Stimulated activated CD8-positive, alpha-beta memory T cell treated with anti-CD3 and anti-CD28 coated beads, Interleukin-2, amount 100 ng/mL, for 48 hours (primary cell): ENCODE measurements around the gene COX11.

ENCODE experiments used
- DNase-seq, 2 donors: peaks; one replicate each; pipeline ENCODE4 v3.0.0-alpha.2; 2020; ENCODE audit warnings: low read depth in 2 of 2

The COX11 gene

GRCh38 chr17:54967621-54968261 lies 713 bp downstream of the COX11 start:
- DNase-seq: no peak

- DNase-seq: no peak
Measured at GRCh38 chr17:54956791-54957190, 11.7 kb downstream of the COX11 start.

- DNase-seq: no peak
Measured at GRCh38 chr17:54951286-54951685, 17.2 kb downstream of the COX11 start.

GRCh38 chr17:54950116-54950515 lies 18.3 kb downstream of the COX11 start:
- no peak for DNase-seq

- peak in 1 of 2 donors; percentile 1 for DNase-seq
Measured at GRCh38 chr17:54948380-54948779, 20.1 kb downstream of the COX11 start.

GRCh38 chr17:54947396-54947795 lies 21.1 kb downstream of the COX11 start:
- DNase-seq: no peak

- DNase-seq: no peak
Measured at GRCh38 chr17:54945671-54946070, 22.8 kb downstream of the COX11 start.

- no peak for DNase-seq
Measured at GRCh38 chr17:54945231-54945630, 23.2 kb downstream of the COX11 start.

GRCh38 chr17:54944796-54945195 lies 23.7 kb downstream of the COX11 start:
- DNase-seq: no peak

- DNase-seq: no peak
Measured at GRCh38 chr17:54941285-54941684, 27.2 kb downstream of the COX11 start.

- no peak for DNase-seq
Measured at GRCh38 chr17:54937426-54937825, 31.0 kb downstream of the COX11 start.

GRCh38 chr17:54937018-54937417 lies 31.4 kb downstream of the COX11 start:
- DNase-seq: no peak

- no peak for DNase-seq
Measured at GRCh38 chr17:54935471-54935870, 33.0 kb downstream of the COX11 start.

- no peak for DNase-seq
Measured at GRCh38 chr17:54933921-54934320, 34.5 kb downstream of the COX11 start.

GRCh38 chr17:54932711-54933110 lies 35.7 kb downstream of the COX11 start:
- DNase-seq: no peak

- DNase-seq: no peak
Measured at GRCh38 chr17:54927525-54927924, 40.9 kb downstream of the COX11 start.

- no peak for DNase-seq
Measured at GRCh38 chr17:54924405-54924804, 44.0 kb downstream of the COX11 start.

- DNase-seq: no peak
Measured at GRCh38 chr17:54920819-54921218, 47.6 kb downstream of the COX11 start.

GRCh38 chr17:54919425-54919824 lies 49.0 kb downstream of the COX11 start:
- no peak for DNase-seq

- DNase-seq: no peak
Measured at GRCh38 chr17:54916721-54917120, 51.7 kb downstream of the COX11 start.
